Hypothalamus (tissue), 51 donors: ENCODE data around the gene RRP15.
A peak's percentile ranks its signal among the peaks of the same experiment; 100 is the strongest.

Source experiments
- DNase-seq, 51 donors: peaks; one replicate each; lab custom pipeline; 2025; lab: John Stamatoyannopoulos, UW

RRP15 gene

GRCh38 chr1:218284917-218285635 is at the start of gene RRP15:
Gene RRP15 (plus strand): TSS chr1:218285293. CDS start chr1:218285317, 24 bp downstream.
- peak; percentile 19 to 91 (median 75) for DNase-seq

GRCh38 chr1:218242171-218242570 is 42.9 kb upstream of the RRP15 start:
- no peak for DNase-seq

GRCh38 chr1:218247339-218247738 is 37.8 kb upstream of the RRP15 start:
- DNase-seq = no peak

GRCh38 chr1:218249338-218250140 is 35.6 kb upstream of the RRP15 start:
- peak in 1 of 51 donors; percentile 1 for DNase-seq

GRCh38 chr1:218250492-218250891 is 34.6 kb upstream of the RRP15 start:
- no peak for DNase-seq

GRCh38 chr1:218254296-218254946 is 30.7 kb upstream of the RRP15 start:
- no peak for DNase-seq

GRCh38 chr1:218255090-218255489 is 30.0 kb upstream of the RRP15 start:
- DNase-seq = no peak

GRCh38 chr1:218257371-218257770 is 27.7 kb upstream of the RRP15 start:
- DNase-seq = no peak

GRCh38 chr1:218257971-218258370 is 27.1 kb upstream of the RRP15 start:
- no peak for DNase-seq

- no peak for DNase-seq
Observed at GRCh38 chr1:218259339-218259738, 25.8 kb upstream of the RRP15 start.

GRCh38 chr1:218259800-218260199 is 25.3 kb upstream of the RRP15 start:
- DNase-seq = no peak

GRCh38 chr1:218262259-218262658 is 22.8 kb upstream of the RRP15 start:
- DNase-seq = no peak

- DNase-seq = no peak
Observed at GRCh38 chr1:218266356-218266755, 18.7 kb upstream of the RRP15 start.

- DNase-seq = no peak
Observed at GRCh38 chr1:218272366-218272765, 12.7 kb upstream of the RRP15 start.

- no peak for DNase-seq
Observed at GRCh38 chr1:218273762-218274479, 11.2 kb upstream of the RRP15 start.

GRCh38 chr1:218274511-218274910 is 10.6 kb upstream of the RRP15 start:
- no peak for DNase-seq

GRCh38 chr1:218275823-218276222 is 9.3 kb upstream of the RRP15 start:
- DNase-seq = no peak

GRCh38 chr1:218281285-218281684 is 3.8 kb upstream of the RRP15 start:
- no peak for DNase-seq

- peak in 13 of 51 donors; percentile 15 to 51 (median 27) for DNase-seq
Observed at GRCh38 chr1:218284377-218284916, 646 bp upstream of the RRP15 start.

GRCh38 chr1:218292515-218292914 is 7.4 kb downstream of the RRP15 start:
- DNase-seq = no peak

GRCh38 chr1:218294546-218294945 is 9.5 kb downstream of the RRP15 start:
- DNase-seq = no peak
